Measurements from ENCODE around the gene PRELID3B.

The PRELID3B gene

DNA sequence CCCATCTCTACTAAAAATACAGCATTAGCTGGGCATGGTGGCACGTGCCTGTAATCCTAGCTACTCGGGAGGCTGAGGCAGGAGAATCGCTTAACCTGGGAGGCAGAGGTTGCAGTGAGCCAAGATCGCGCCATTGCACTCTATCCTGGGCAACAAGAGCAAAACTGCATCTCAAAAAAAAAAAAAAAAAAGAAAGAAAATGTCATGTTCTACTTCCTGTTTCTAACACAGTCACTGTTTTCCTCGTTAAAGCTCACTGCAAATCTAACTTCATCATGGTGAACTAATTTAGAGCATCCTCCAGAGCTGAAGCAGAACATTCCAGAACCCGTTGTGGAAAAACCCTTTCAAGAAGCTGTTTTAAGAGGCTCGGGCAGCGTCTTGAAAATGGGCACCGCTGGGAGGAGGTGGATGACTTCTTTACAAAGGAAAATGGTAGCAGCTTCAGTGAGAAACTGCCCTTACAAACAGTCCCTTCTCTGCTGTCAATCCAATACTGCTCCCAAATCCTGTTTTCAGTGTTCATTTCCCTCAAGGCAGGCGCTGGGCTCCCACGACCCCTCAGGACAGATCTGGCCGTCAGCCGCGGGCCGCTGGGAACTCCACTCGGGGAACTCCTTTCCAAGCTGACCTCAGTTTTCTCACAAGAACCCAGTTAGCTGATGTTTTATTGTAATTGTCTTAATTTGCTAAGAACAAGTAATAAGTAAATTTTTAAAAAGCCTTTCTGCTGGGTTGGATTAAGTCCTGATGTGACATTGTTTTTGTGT lies 48.0 kb downstream of the PRELID3B start:
- H3K4me2 ChIP-seq (ENCODE audit: low read length, poor library complexity, severe bottlenecking): no peak overlapping the region
- peaks cover 18% of the 10 kb centered on the region for H3K4me1 ChIP-seq (ENCODE audit: control insufficient read depth, insufficient read depth, low read depth, low read length)
- no peak overlapping the region for H4K8ac ChIP-seq (ENCODE audit: low read length)
- H3K4ac ChIP-seq (ENCODE audit: low read depth in 1 of 2, low read length in 2 of 2): no peak overlapping the region
- no peak overlapping the region for H2AK5ac ChIP-seq (ENCODE audit: low read length, severe bottlenecking)
- no peak overlapping the region for H3K27ac ChIP-seq (ENCODE audit: low read length, poor library complexity, severe bottlenecking)
- H3K27me3 ChIP-seq (ENCODE audit: control insufficient read depth in 1 of 2, insufficient read depth in 1 of 2, low read length in 2 of 2): no peaks in the 10 kb centered on the region
- no peak overlapping the region for H3K4me3 ChIP-seq (ENCODE audit: insufficient read depth in 1 of 2, low read depth in 1 of 2, low read length in 2 of 2)
- no peak overlapping the region for H3K23ac ChIP-seq (ENCODE audit: low read length in 2 of 2)
- peaks cover 19% of the 10 kb centered on the region for H3K79me1 ChIP-seq (replicated peaks; ENCODE audit: low read length, poor library complexity, severe bottlenecking)
- H3K9ac ChIP-seq (ENCODE audit: low read length): no peak overlapping the region
- H3K18ac ChIP-seq (ENCODE audit: low read depth in 1 of 2, low read length in 2 of 2): no peak overlapping the region
- no peak overlapping the region for H2BK12ac ChIP-seq (ENCODE audit: low read length in 2 of 2)
- H2BK5ac ChIP-seq (ENCODE audit: low read depth, low read length, poor library complexity, severe bottlenecking): no peak overlapping the region
- H2BK120ac ChIP-seq (ENCODE audit: low read depth, low read length): no peak overlapping the region
- no peak for DNase-seq
- H3K14ac ChIP-seq (ENCODE audit: low read length in 2 of 2): no peak overlapping the region
- peaks cover 71 to 95% of the 10 kb centered on the region in 2 experiments for H3K36me3 ChIP-seq (ENCODE audit: control insufficient read depth in 1 of 2, insufficient read depth in 2 of 2, low read depth in 1 of 2, low read length in 2 of 2)
- no peak overlapping the region for H2AFZ ChIP-seq (ENCODE audit: low read depth, low read length)
- no peaks in the 10 kb centered on the region for H3K9me3 ChIP-seq (ENCODE audit: control insufficient read depth, low read length)
- 96% methylated on average over 15 of the region's 17 CpGs for WGBS
- no peak overlapping the region for H4K91ac ChIP-seq (ENCODE audit: low read length)
- H2BK15ac ChIP-seq (ENCODE audit: low read depth, poor library complexity, severe bottlenecking): no peak overlapping the region

DNA sequence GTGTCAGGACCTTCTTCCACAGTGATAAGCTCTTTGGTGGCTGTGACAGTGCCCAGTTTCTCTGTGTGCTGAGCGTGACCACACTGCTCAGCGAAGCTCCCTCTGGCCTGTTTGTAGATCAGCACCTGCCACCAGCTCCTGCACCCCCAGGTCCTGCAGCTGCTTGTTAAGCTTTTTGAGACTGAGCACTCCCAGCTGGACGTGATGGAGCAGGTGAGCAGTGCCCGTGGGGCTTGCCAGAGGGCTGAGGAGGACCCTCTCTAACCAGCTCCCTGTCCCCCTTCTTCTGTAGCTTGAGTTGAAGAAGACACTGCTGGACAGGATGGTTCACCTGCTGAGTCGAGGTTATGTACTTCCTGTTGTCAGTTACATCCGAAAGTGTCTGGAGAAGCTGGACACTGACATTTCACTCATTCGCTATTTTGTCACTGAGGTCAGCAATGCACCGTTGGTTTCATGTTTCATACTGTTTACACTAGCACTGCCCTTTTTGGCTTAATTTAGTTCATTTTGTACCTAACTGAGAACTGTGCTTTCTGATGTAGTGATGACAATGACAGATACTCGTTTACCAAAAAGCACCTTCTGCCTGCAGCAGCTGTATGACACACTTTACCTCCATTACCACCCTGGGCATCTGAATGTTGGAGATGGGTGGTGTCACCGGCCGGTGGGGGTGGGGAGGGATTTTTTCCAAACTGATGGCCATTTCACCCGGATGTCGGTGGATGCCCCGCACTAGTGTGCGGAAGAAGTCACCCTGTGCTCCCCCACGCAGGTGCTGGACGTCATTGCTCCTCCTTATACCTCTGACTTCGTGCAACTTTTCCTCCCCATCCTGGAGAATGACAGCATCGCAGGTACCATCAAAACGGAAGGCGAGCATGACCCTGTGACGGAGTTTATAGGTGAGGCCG lies 49.0 kb downstream of the PRELID3B start:
- Histone ChIP-seq H3K4ac (ENCODE audit: low read depth in 1 of 2, low read length in 2 of 2) (no peak overlapping the region), H2BK12ac (ENCODE audit: low read length in 2 of 2) (no peak overlapping the region)
- WGBS: 95% methylated on average over 18 of the region's 23 CpGs

DNA sequence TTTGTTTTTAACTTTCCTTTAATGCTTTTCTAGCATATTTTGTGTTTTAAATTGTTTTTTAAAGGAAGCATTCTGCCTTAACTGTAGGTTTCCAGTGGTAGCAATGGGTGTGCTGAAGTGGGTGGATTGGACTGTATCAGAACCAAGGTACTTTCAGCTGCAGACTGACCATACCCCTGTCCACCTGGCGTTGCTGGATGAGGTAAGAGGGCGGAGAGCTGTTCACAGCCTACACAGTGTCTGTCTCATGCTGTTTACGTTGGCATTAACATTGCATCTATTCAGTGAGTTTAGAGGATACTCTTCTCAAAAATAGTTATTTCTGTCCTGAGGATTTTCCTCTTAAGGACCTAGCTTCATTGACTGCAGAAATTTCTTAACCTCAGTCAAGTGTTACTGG lies 49.7 kb downstream of the PRELID3B start:
- Histone ChIP-seq H3K9ac (ENCODE audit: low read length) (no peak overlapping the region), H3K18ac (ENCODE audit: low read depth in 1 of 2, low read length in 2 of 2) (no peak overlapping the region), H3K14ac (ENCODE audit: low read length in 2 of 2) (no peak overlapping the region), H4K8ac (ENCODE audit: low read length) (no peak overlapping the region), H3K27me3 (ENCODE audit: control insufficient read depth in 1 of 2, insufficient read depth in 1 of 2, low read length in 2 of 2) (no peaks in the 10 kb centered on the region), H2AFZ (ENCODE audit: low read depth, low read length) (no peak overlapping the region), H3K36me3 (ENCODE audit: control insufficient read depth in 1 of 2, insufficient read depth in 2 of 2, low read depth in 1 of 2, low read length in 2 of 2) (peaks cover 75 to 96% of the 10 kb centered on the region in 2 experiments), H2BK12ac (ENCODE audit: low read length in 2 of 2) (no peak overlapping the region), H3K4me3 (ENCODE audit: insufficient read depth in 1 of 2, low read depth in 1 of 2, low read length in 2 of 2) (no peak overlapping the region), H3K79me1 (replicated peaks; ENCODE audit: low read length, poor library complexity, severe bottlenecking) (peaks cover 30% of the 10 kb centered on the region), H3K4ac (ENCODE audit: low read depth in 1 of 2, low read length in 2 of 2) (no peak overlapping the region), H4K91ac (ENCODE audit: low read length) (no peak overlapping the region), H2AK5ac (ENCODE audit: low read length, severe bottlenecking) (no peak overlapping the region), H3K27ac (ENCODE audit: low read length, poor library complexity, severe bottlenecking) (no peak overlapping the region), H2BK15ac (ENCODE audit: low read depth, poor library complexity, severe bottlenecking) (no peak overlapping the region), H2BK120ac (ENCODE audit: low read depth, low read length) (no peak overlapping the region), H3K4me1 (ENCODE audit: control insufficient read depth, insufficient read depth, low read depth, low read length) (peaks cover 20% of the 10 kb centered on the region), H3K4me2 (ENCODE audit: low read length, poor library complexity, severe bottlenecking) (no peak overlapping the region), H3K9me3 (ENCODE audit: control insufficient read depth, low read length) (no peaks in the 10 kb centered on the region), H2BK5ac (ENCODE audit: low read depth, low read length, poor library complexity, severe bottlenecking) (no peak overlapping the region), H3K23ac (ENCODE audit: low read length in 2 of 2) (no peak overlapping the region)
- 100% methylated on average over 3 of the region's 3 CpGs for WGBS
- DNase-seq: no peak

More for the DNA sequence above, 49.0 kb downstream of the PRELID3B start:
- Histone ChIP-seq H3K14ac (ENCODE audit: low read length in 2 of 2) (no peak overlapping the region), H3K27me3 (ENCODE audit: control insufficient read depth in 1 of 2, insufficient read depth in 1 of 2, low read length in 2 of 2) (no peaks in the 10 kb centered on the region), H3K4me3 (ENCODE audit: insufficient read depth in 1 of 2, low read depth in 1 of 2, low read length in 2 of 2) (no peak overlapping the region), H3K4me2 (ENCODE audit: low read length, poor library complexity, severe bottlenecking) (no peak overlapping the region), H2AFZ (ENCODE audit: low read depth, low read length) (no peak overlapping the region), H3K18ac (ENCODE audit: low read depth in 1 of 2, low read length in 2 of 2) (no peak overlapping the region), H4K91ac (ENCODE audit: low read length) (no peak overlapping the region), H4K8ac (ENCODE audit: low read length) (no peak overlapping the region), H3K4me1 (ENCODE audit: control insufficient read depth, insufficient read depth, low read depth, low read length) (peaks cover 18% of the 10 kb centered on the region), H2AK5ac (ENCODE audit: low read length, severe bottlenecking) (no peak overlapping the region), H3K9ac (ENCODE audit: low read length) (no peak overlapping the region), H3K9me3 (ENCODE audit: control insufficient read depth, low read length) (no peaks in the 10 kb centered on the region), H2BK15ac (ENCODE audit: low read depth, poor library complexity, severe bottlenecking) (no peak overlapping the region), H2BK5ac (ENCODE audit: low read depth, low read length, poor library complexity, severe bottlenecking) (no peak overlapping the region), H3K27ac (ENCODE audit: low read length, poor library complexity, severe bottlenecking) (no peak overlapping the region), H3K36me3 (ENCODE audit: control insufficient read depth in 1 of 2, insufficient read depth in 2 of 2, low read depth in 1 of 2, low read length in 2 of 2) (peaks cover 70 to 96% of the 10 kb centered on the region in 2 experiments), H3K23ac (ENCODE audit: low read length in 2 of 2) (no peak overlapping the region), H3K79me1 (replicated peaks; ENCODE audit: low read length, poor library complexity, severe bottlenecking) (peaks cover 26% of the 10 kb centered on the region), H2BK120ac (ENCODE audit: low read depth, low read length) (no peak overlapping the region)
- DNase-seq: no peak

DNA sequence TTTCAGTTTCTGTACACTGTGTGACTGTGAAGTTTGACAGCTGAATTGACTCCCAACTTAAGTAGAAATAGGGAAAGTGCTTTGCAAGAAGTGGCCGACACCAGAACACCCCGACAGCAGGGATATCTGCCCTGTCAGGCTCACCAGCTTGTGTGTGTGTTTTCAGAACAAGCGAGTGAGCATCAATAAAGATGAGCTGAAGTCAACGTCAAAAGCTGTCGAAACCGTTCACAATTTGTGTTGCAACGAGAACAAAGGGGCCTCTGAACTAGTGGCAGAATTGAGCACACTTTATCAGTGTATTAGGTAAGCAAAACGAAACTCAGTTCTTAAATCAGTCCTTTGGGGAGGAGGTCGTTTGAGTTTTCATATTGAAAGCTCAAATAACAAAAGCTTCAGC lies 50.9 kb downstream of the PRELID3B start:
- no peak overlapping the region for H4K8ac ChIP-seq (ENCODE audit: low read length)

More for the DNA sequence above, 50.9 kb downstream of the PRELID3B start:
- DNase-seq: no peak
- H3K36me3 ChIP-seq (ENCODE audit: control insufficient read depth in 1 of 2, insufficient read depth in 2 of 2, low read depth in 1 of 2, low read length in 2 of 2): peaks cover 70 to 97% of the 10 kb centered on the region in 2 experiments
- no peak overlapping the region for H3K18ac ChIP-seq (ENCODE audit: low read depth in 1 of 2, low read length in 2 of 2)
- no peak overlapping the region for H3K9ac ChIP-seq (ENCODE audit: low read length)
- H3K9me3 ChIP-seq (ENCODE audit: control insufficient read depth, low read length): no peaks in the 10 kb centered on the region
- no peak overlapping the region for H3K4ac ChIP-seq (ENCODE audit: low read depth in 1 of 2, low read length in 2 of 2)
- no peak overlapping the region for H2AFZ ChIP-seq (ENCODE audit: low read depth, low read length)
- no peak overlapping the region for H2BK15ac ChIP-seq (ENCODE audit: low read depth, poor library complexity, severe bottlenecking)
- H3K4me3 ChIP-seq (ENCODE audit: insufficient read depth in 1 of 2, low read depth in 1 of 2, low read length in 2 of 2): no peak overlapping the region
- H2AK5ac ChIP-seq (ENCODE audit: low read length, severe bottlenecking): no peak overlapping the region
- no peak overlapping the region for H4K91ac ChIP-seq (ENCODE audit: low read length)
- peaks cover 24% of the 10 kb centered on the region for H3K4me1 ChIP-seq (ENCODE audit: control insufficient read depth, insufficient read depth, low read depth, low read length)
- no peak overlapping the region for H3K4me2 ChIP-seq (ENCODE audit: low read length, poor library complexity, severe bottlenecking)
- H3K27me3 ChIP-seq (ENCODE audit: control insufficient read depth in 1 of 2, insufficient read depth in 1 of 2, low read length in 2 of 2): no peaks in the 10 kb centered on the region
- H2BK120ac ChIP-seq (ENCODE audit: low read depth, low read length): no peak overlapping the region
- no peak overlapping the region for H3K27ac ChIP-seq (ENCODE audit: low read length, poor library complexity, severe bottlenecking)
- no peak overlapping the region for H2BK5ac ChIP-seq (ENCODE audit: low read depth, low read length, poor library complexity, severe bottlenecking)
- H3K79me1 ChIP-seq (replicated peaks; ENCODE audit: low read length, poor library complexity, severe bottlenecking): peaks cover 35% of the 10 kb centered on the region
- 96% methylated on average over 9 of the region's 9 CpGs for WGBS
- no peak overlapping the region for H2BK12ac ChIP-seq (ENCODE audit: low read length in 2 of 2)
- H3K23ac ChIP-seq (ENCODE audit: low read length in 2 of 2): no peak overlapping the region
- no peak overlapping the region for H3K14ac ChIP-seq (ENCODE audit: low read length in 2 of 2)
